Suprapubic skin (tissue), 4 donors: Measurements from ENCODE around the gene FYN. TPM values are rescaled to one million over a fixed set of nuclear protein-coding genes. Genes with fewer than 3 reads are reported as not detected.

Experiments used
- DNase-seq, 2 donors: peaks; one replicate each; pipeline ENCODE4 v3.0.0-alpha.2; 2019; ENCODE audit warnings: low spot score in 2 of 2
- H3K27ac ChIP-seq: fragments of 200-600 bp; sonication (generic); one replicate; pipeline ENCODE4 v1.5.1; 2019
- H3K27me3 ChIP-seq: fragments of 200-600 bp; sonication (generic); one replicate; pipeline ENCODE4 v1.5.1; 2019
- H3K36me3 ChIP-seq: fragments of 200-600 bp; sonication (generic); one replicate; pipeline ENCODE4 v1.5.1; 2019
- H3K4me1 ChIP-seq: fragments of 200-600 bp; sonication (generic); one replicate; pipeline ENCODE4 v1.5.1; 2019
- H3K4me3 ChIP-seq: fragments of 200-600 bp; sonication (generic); one replicate; pipeline ENCODE4 v1.5.1; 2019; ENCODE audit warnings: mild to moderate bottlenecking
- H3K9me3 ChIP-seq: fragments of 200-600 bp; sonication (generic); one replicate; pipeline ENCODE4 v1.5.1; 2019
- CTCF ChIP-seq, 2 donors: fragments of 200-600 bp in 1 of 2; fragments of 450-650 bp in 1 of 2; sonication (generic) in 1 of 2; IDR thresholded peaks; one replicate each; pipeline ENCODE4 v1.5.1; 2016 to 2019; ENCODE audit warnings: antibody characterized with exemption in 2 of 2, mild to moderate bottlenecking in 1 of 2, moderate library complexity in 1 of 2
- EP300 ChIP-seq: sonication (generic); formaldehyde crosslinking; IDR thresholded peaks from one replicate; pipeline ENCODE4 v1.6.1; 2017; ENCODE audit warnings: antibody characterized with exemption
- POLR2A ChIP-seq, 2 donors: fragments of 450-650 bp; IDR thresholded peaks; one replicate each; pipeline ENCODE4 v1.6.1; 2017; ENCODE audit warnings: antibody characterized with exemption in 2 of 2, mild to moderate bottlenecking in 2 of 2, moderate library complexity in 2 of 2
- POLR2AphosphoS5 ChIP-seq, 3 donors: sonication (generic); formaldehyde crosslinking; IDR thresholded peaks; one replicate each; pipeline ENCODE4 v1.6.1; 2017; ENCODE audit warnings: antibody characterized with exemption in 3 of 3
- WGBS: methylation state at CpG from one replicate; pipeline ENCODE4 v1.1.5; 2018; 5-methylcytosine and 5-hydroxymethylcytosine counted together
- total RNA-seq, 4 donors: library from RNA; depleted of rRNA; stranded (reverse); fragments of >200 nt; gene quantifications; one replicate each; pipeline ENCODE4 v1.1.0, GENCODE V29; 2016

The FYN gene
- total RNA-seq, 4 donors from 2014 or later = 36.6 to 89.6 (median 67.3) TPM

GRCh38 chr6:111633822-111634221 lies 239.4 kb downstream of the FYN start:
- Histone ChIP-seq H3K4me1 (peaks cover 5% of the 10 kb centered on the region), H3K36me3 (no peaks in the 10 kb centered on the region), H3K4me3 (no peak overlapping the region), H3K27ac (no peak overlapping the region), H3K9me3 (no peaks in the 10 kb centered on the region), H3K27me3 (no peaks in the 10 kb centered on the region)
- no peak for DNase-seq
- TF ChIP-seq EP300 = no peak
- no peak for TF ChIP-seq CTCF (IDR thresholded peaks at IDR 0.05)
- TF ChIP-seq POLR2A (IDR thresholded peaks at IDR 0.05) = no peak
- TF ChIP-seq POLR2AphosphoS5 (IDR thresholded peaks at IDR 0.05) = no peak
- WGBS = 39% methylated on average over 1 of the region's 1 CpG

DNA sequence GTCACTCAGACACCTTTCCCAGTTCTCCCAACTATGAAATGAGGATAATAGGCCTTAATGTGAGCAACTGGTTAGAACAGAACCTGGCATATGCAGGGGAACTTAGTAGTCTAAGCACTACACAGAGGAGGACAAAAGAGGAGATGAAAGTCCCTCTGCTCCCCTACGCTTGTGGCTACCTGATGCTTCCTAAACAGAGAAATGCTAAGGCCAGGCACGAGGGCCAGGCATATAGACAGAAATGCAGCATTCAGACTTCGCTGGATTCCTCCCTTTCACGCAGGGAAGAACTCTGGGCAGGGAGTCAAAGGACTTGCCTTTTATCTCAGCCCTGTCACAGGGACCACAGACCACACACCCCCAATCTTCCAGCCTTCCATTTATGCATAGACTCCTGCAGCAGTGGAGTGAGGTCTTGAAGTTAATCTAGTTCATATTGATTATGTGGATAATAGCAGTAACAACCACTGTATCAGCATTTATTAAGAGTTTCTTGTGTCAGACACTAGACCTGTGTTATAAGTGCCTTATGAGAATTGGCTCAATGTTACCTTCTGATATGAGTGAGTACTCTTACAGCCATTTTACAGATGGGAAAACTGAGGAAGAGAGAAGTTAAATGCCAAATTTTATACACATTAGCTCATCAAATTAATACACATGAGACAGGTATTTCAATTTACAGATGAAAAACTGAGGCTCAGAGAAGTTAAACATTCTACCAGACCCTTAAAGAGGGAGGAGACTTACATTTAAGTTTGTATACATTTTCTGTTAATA lies 240.6 kb downstream of the FYN start:
- H3K36me3 ChIP-seq = no peaks in the 10 kb centered on the region
- no peaks in the 10 kb centered on the region for H3K9me3 ChIP-seq
- DNase-seq = no peak
- H3K27ac ChIP-seq = no peak overlapping the region
- TF ChIP-seq CTCF (IDR thresholded peaks at IDR 0.05) (no peak), POLR2A (IDR thresholded peaks at IDR 0.05) (no peak), EP300 (no peak), POLR2AphosphoS5 (IDR thresholded peaks at IDR 0.05) (no peak)
- 88% methylated on average over 4 of the region's 4 CpGs for WGBS
- peaks cover 5% of the 10 kb centered on the region for H3K4me1 ChIP-seq
- no peaks in the 10 kb centered on the region for H3K27me3 ChIP-seq
- H3K4me3 ChIP-seq = no peak overlapping the region

GRCh38 chr6:111631903-111632460 lies 241.3 kb downstream of the FYN start:
- H3K4me1 ChIP-seq = peaks cover 6% of the 10 kb centered on the region
- no peaks in the 10 kb centered on the region for H3K27me3 ChIP-seq
- no peak overlapping the region for H3K4me3 ChIP-seq
- H3K36me3 ChIP-seq = no peaks in the 10 kb centered on the region
- H3K27ac ChIP-seq = no peak overlapping the region
- 65% methylated on average over 8 of the region's 8 CpGs for WGBS
- no peak for DNase-seq
- H3K9me3 ChIP-seq = no peaks in the 10 kb centered on the region
- no peak for TF ChIP-seq POLR2AphosphoS5 (IDR thresholded peaks at IDR 0.05)
- TF ChIP-seq CTCF (IDR thresholded peaks at IDR 0.05) = no peak
- TF ChIP-seq POLR2A (IDR thresholded peaks at IDR 0.05) = no peak
- no peak for TF ChIP-seq EP300

- DNase-seq = no peak
- TF ChIP-seq POLR2A (IDR thresholded peaks at IDR 0.05) (no peak), POLR2AphosphoS5 (IDR thresholded peaks at IDR 0.05) (no peak), EP300 (no peak), CTCF (IDR thresholded peaks at IDR 0.05) (no peak)
- Histone ChIP-seq H3K4me1 (peaks cover 15% of the 10 kb centered on the region), H3K27ac (no peak overlapping the region), H3K27me3 (no peaks in the 10 kb centered on the region), H3K4me3 (no peak overlapping the region), H3K9me3 (no peaks in the 10 kb centered on the region), H3K36me3 (no peaks in the 10 kb centered on the region)
- WGBS = 55% methylated on average over 6 of the region's 6 CpGs
These were observed 242.2 kb downstream of the FYN start for GRCh38 chr6:111631018-111631417.

GRCh38 chr6:111628142-111628850 lies 245.0 kb downstream of the FYN start:
- H3K36me3 ChIP-seq = no peaks in the 10 kb centered on the region
- no peak for DNase-seq
- no peaks in the 10 kb centered on the region for H3K9me3 ChIP-seq
- H3K27ac ChIP-seq = peak overlapping the region; percentile 74
- 56% methylated on average over 6 of the region's 6 CpGs for WGBS
- H3K4me3 ChIP-seq = no peak overlapping the region
- H3K4me1 ChIP-seq = peaks cover 28% of the 10 kb centered on the region
- no peak for TF ChIP-seq CTCF (IDR thresholded peaks at IDR 0.05)
- no peak for TF ChIP-seq POLR2A (IDR thresholded peaks at IDR 0.05)
- no peak for TF ChIP-seq EP300
- peak in 1 of 3 donors; percentile 54 for TF ChIP-seq POLR2AphosphoS5 (IDR thresholded peaks at IDR 0.05)
- H3K27me3 ChIP-seq = no peaks in the 10 kb centered on the region
